ENCODE data around the gene TRPT1. TPM values are rescaled to one million over a fixed set of nuclear protein-coding genes. Genes with fewer than 3 reads are reported as not detected.
A peak's percentile ranks its signal among the peaks of the same experiment; 100 is the strongest.

Gene TRPT1
- total RNA-seq, 1 donor from 2014 or later = 53.2 TPM

DNA sequence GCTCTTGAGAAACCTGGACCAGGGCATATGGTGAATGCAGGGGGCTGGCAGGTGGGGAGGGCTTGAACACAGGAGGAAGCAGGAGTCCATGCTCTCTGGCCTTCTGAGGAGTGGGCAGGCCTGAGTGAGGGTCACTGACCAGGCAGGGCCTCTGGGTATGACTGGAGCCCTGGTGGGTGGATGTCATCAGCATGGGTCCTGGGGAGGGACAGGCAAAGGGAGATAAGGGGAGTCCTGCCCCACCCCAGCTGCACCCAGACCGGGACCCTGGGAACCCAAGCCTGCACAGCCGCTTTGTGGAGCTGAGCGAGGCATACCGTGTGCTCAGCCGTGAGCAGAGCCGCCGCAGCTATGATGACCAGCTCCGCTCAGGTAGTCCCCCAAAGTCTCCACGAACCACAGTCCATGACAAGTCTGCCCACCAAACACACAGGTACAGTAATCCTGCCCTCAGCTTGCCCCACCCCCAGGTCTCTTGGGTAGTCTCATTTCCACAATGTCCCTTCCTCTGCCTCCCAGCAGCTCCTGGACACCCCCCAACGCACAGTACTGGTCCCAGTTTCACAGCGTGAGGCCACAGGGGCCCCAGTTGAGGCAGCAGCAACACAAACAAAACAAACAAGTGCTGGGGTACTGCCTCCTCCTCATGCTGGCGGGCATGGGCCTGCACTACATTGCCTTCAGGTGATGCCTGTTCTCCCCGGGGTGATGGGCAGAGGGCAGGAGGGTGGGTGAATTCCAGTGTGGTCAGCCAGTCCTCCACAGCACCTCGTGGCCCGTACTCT is 6.4 kb upstream of the TRPT1 start:
- Histone ChIP-seq H3K27ac (ENCODE audit: low read depth, low read length) (no peak overlapping the region), H3K4me1 (ENCODE audit: control insufficient read depth in 3 of 3, insufficient read depth in 3 of 3, low read length in 3 of 3) (peaks cover 32 to 40% (median 38%) of the 10 kb centered on the region in 3 donors), H3K36me3 (ENCODE audit: control insufficient read depth in 3 of 3, insufficient read depth in 3 of 3, low read length in 3 of 3) (peaks cover 4 to 5% (median 4%) of the 10 kb centered on the region in 3 donors), H3K27me3 (ENCODE audit: control insufficient read depth in 3 of 3, insufficient read depth in 3 of 3, low read length in 3 of 3) (no peaks in the 10 kb centered on the region), H3K9ac (ENCODE audit: low read depth in 1 of 3, low read length in 3 of 3) (no peak overlapping the region), H3K4me3 (ENCODE audit: low read length in 3 of 3) (no peak overlapping the region), H3K9me3 (ENCODE audit: control insufficient read depth in 3 of 3, low read length in 3 of 3) (no peaks in the 10 kb centered on the region)

DNA sequence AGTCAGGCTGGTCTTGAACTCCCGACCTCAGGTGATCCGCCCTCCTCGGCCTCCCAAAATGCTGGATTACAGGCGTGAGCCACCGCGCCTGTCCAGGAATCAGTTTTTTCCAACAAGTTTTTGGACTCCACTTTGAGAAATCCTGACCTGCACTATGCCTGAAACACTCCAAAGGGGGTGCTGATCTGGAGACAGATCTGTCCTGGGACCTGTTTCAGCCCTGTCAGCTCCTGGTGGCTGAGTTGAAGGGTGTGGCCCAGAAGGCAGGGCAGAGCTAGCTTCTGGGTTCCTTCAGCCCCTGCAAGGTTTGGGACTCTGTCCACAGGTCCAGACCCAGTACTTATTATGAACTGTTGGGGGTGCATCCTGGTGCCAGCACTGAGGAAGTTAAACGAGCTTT is 5.6 kb upstream of the TRPT1 start:
- Histone ChIP-seq H3K9ac (ENCODE audit: low read depth in 1 of 3, low read length in 3 of 3) (peak overlapping the region in 1 of 3 donors; percentile 25), H3K9me3 (ENCODE audit: control insufficient read depth in 3 of 3, low read length in 3 of 3) (no peaks in the 10 kb centered on the region), H3K4me3 (ENCODE audit: low read length in 3 of 3) (no peak overlapping the region), H3K27ac (ENCODE audit: low read depth, low read length) (no peak overlapping the region), H3K27me3 (ENCODE audit: control insufficient read depth in 3 of 3, insufficient read depth in 3 of 3, low read length in 3 of 3) (no peaks in the 10 kb centered on the region), H3K4me1 (ENCODE audit: control insufficient read depth in 3 of 3, insufficient read depth in 3 of 3, low read length in 3 of 3) (peaks cover 40 to 49% (median 46%) of the 10 kb centered on the region in 3 donors), H3K36me3 (ENCODE audit: control insufficient read depth in 3 of 3, insufficient read depth in 3 of 3, low read length in 3 of 3) (peaks cover 0 to 5% (median 4%) of the 10 kb centered on the region in 3 donors)

DNA sequence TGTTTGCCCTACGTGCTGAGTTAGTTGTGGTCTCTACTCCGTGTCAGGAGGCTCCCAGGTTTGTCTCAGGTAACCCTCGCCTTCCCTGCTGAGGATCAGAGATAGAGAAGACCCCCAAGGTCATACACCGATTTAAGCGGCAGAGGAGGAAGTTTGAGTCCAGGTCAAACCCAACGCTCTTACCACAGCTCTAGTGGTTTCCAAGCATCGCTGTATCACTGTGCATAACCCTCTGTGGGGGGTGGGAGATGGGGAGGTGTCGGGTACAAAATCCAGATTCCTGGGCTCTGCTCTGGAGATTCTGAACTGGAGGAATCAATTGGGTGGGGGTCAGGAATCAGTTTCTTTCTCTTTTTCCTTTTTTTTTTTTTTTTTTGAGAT is 5.0 kb upstream of the TRPT1 start:
- H3K9ac ChIP-seq (ENCODE audit: low read depth in 1 of 3, low read length in 3 of 3) = peak overlapping the region; percentile 87 to 94 (median 90)
- H3K27ac ChIP-seq (ENCODE audit: low read depth, low read length) = peak overlapping the region; percentile 92
- H3K4me3 ChIP-seq (ENCODE audit: low read length in 3 of 3) = peak overlapping the region; percentile 74 to 87 (median 80)
- H3K9me3 ChIP-seq (ENCODE audit: control insufficient read depth in 3 of 3, low read length in 3 of 3) = no peaks in the 10 kb centered on the region
- peaks cover 0 to 5% (median 4%) of the 10 kb centered on the region in 3 donors for H3K36me3 ChIP-seq (ENCODE audit: control insufficient read depth in 3 of 3, insufficient read depth in 3 of 3, low read length in 3 of 3)
- no peaks in the 10 kb centered on the region for H3K27me3 ChIP-seq (ENCODE audit: control insufficient read depth in 3 of 3, insufficient read depth in 3 of 3, low read length in 3 of 3)
- peaks cover 43 to 52% (median 46%) of the 10 kb centered on the region in 3 donors for H3K4me1 ChIP-seq (ENCODE audit: control insufficient read depth in 3 of 3, insufficient read depth in 3 of 3, low read length in 3 of 3)

GRCh38 chr11:64230171-64230984 is 4.4 kb upstream of the TRPT1 start, which contains the start of gene DNAJC4:
Gene DNAJC4, plus strand, starts transcription at chr11:64230548. Its CDS starts 307 bp downstream, at chr11:64230855.
- Histone ChIP-seq H3K27me3 (ENCODE audit: control insufficient read depth in 3 of 3, insufficient read depth in 3 of 3, low read length in 3 of 3) (no peaks in the 10 kb centered on the region), H3K4me3 (ENCODE audit: low read length in 3 of 3) (peak within 1 kb of the TSS; percentile 74 to 87 (median 80)), H3K36me3 (ENCODE audit: control insufficient read depth in 3 of 3, insufficient read depth in 3 of 3, low read length in 3 of 3) (peaks cover 0 to 2% (median 0%) of the 10 kb centered on the region in 3 donors), H3K27ac (ENCODE audit: low read depth, low read length) (peak within 1 kb of the TSS; percentile 92), H3K9me3 (ENCODE audit: control insufficient read depth in 3 of 3, low read length in 3 of 3) (no peaks in the 10 kb centered on the region), H3K9ac (ENCODE audit: low read depth in 1 of 3, low read length in 3 of 3) (peak within 1 kb of the TSS; percentile 87 to 94 (median 90)), H3K4me1 (ENCODE audit: control insufficient read depth in 3 of 3, insufficient read depth in 3 of 3, low read length in 3 of 3) (peaks cover 43 to 52% (median 46%) of the 10 kb centered on the region in 3 donors)

- Histone ChIP-seq H3K9me3 (ENCODE audit: control insufficient read depth in 3 of 3, low read length in 3 of 3) (no peaks in the 10 kb centered on the region), H3K27ac (ENCODE audit: low read depth, low read length) (peak overlapping the region; percentile 92), H3K4me1 (ENCODE audit: control insufficient read depth in 3 of 3, insufficient read depth in 3 of 3, low read length in 3 of 3) (peaks cover 46 to 54% (median 47%) of the 10 kb centered on the region in 3 donors), H3K4me3 (ENCODE audit: low read length in 3 of 3) (peak overlapping the region; percentile 74 to 87 (median 80)), H3K27me3 (ENCODE audit: control insufficient read depth in 3 of 3, insufficient read depth in 3 of 3, low read length in 3 of 3) (no peaks in the 10 kb centered on the region), H3K36me3 (ENCODE audit: control insufficient read depth in 3 of 3, insufficient read depth in 3 of 3, low read length in 3 of 3) (peaks cover 0 to 3% (median 2%) of the 10 kb centered on the region in 3 donors), H3K9ac (ENCODE audit: low read depth in 1 of 3, low read length in 3 of 3) (peak overlapping the region; percentile 87 to 94 (median 90))
These were observed 3.8 kb upstream of the TRPT1 start for GRCh38 chr11:64229744-64230170.

- Histone ChIP-seq H3K36me3 (ENCODE audit: control insufficient read depth in 3 of 3, insufficient read depth in 3 of 3, low read length in 3 of 3) (peaks cover 0 to 5% (median 5%) of the 10 kb centered on the region in 3 donors), H3K27me3 (ENCODE audit: control insufficient read depth in 3 of 3, insufficient read depth in 3 of 3, low read length in 3 of 3) (no peaks in the 10 kb centered on the region), H3K9me3 (ENCODE audit: control insufficient read depth in 3 of 3, low read length in 3 of 3) (no peaks in the 10 kb centered on the region), H3K9ac (ENCODE audit: low read depth in 1 of 3, low read length in 3 of 3) (peak overlapping the region; percentile 52 to 94 (median 90)), H3K4me3 (ENCODE audit: low read length in 3 of 3) (peak overlapping the region in 2 of 3 donors; percentile 80 to 87), H3K27ac (ENCODE audit: low read depth, low read length) (peak overlapping the region; percentile 92), H3K4me1 (ENCODE audit: control insufficient read depth in 3 of 3, insufficient read depth in 3 of 3, low read length in 3 of 3) (peaks cover 52 to 59% (median 52%) of the 10 kb centered on the region in 3 donors)
These were observed 3.2 kb upstream of the TRPT1 start for GRCh38 chr11:64229090-64229743.

GRCh38 chr11:64227405-64227956 is 1.5 kb upstream of the TRPT1 start:
- H3K4me3 ChIP-seq (ENCODE audit: low read length in 3 of 3) = peak overlapping the region; percentile 90 to 97 (median 95)

DNA sequence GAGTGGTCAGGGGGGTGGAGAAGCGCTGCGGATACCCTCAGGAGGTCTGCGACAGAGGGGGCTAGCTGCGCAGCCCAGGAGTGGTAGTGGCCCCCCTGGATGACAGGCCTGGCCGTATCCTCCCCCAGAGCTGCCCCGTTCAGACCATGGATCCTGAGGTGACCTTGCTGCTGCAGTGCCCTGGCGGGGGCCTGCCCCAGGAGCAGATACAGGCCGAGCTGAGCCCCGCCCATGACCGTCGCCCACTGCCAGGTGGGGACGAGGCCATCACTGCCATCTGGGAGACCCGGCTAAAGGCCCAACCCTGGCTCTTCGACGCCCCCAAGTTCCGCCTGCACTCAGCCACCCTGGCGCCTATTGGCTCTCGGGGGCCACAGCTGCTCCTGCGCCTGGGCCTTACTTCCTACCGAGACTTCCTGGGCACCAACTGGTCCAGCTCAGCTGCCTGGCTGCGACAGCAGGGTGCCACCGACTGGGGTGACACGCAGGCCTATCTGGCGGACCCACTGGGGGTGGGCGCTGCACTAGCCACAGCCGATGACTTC is 593 bp upstream of the TRPT1 start:
- Histone ChIP-seq H3K4me3 (ENCODE audit: low read length in 3 of 3) (peak overlapping the region; percentile 90 to 97 (median 95)), H3K27ac (ENCODE audit: low read depth, low read length) (peak overlapping the region; percentile 95), H3K36me3 (ENCODE audit: control insufficient read depth in 3 of 3, insufficient read depth in 3 of 3, low read length in 3 of 3) (peaks cover 0 to 11% (median 10%) of the 10 kb centered on the region in 3 donors), H3K4me1 (ENCODE audit: control insufficient read depth in 3 of 3, insufficient read depth in 3 of 3, low read length in 3 of 3) (peaks cover 62 to 64% (median 64%) of the 10 kb centered on the region in 3 donors), H3K9ac (ENCODE audit: low read depth in 1 of 3, low read length in 3 of 3) (peak overlapping the region; percentile 98 to 99 (median 99)), H3K27me3 (ENCODE audit: control insufficient read depth in 3 of 3, insufficient read depth in 3 of 3, low read length in 3 of 3) (no peaks in the 10 kb centered on the region), H3K9me3 (ENCODE audit: control insufficient read depth in 3 of 3, low read length in 3 of 3) (no peaks in the 10 kb centered on the region)

More at GRCh38 chr11:64227405-64227956, 1.5 kb upstream of the TRPT1 start:
- H3K27ac ChIP-seq (ENCODE audit: low read depth, low read length) = peak overlapping the region; percentile 95
- no peaks in the 10 kb centered on the region for H3K9me3 ChIP-seq (ENCODE audit: control insufficient read depth in 3 of 3, low read length in 3 of 3)
- H3K4me1 ChIP-seq (ENCODE audit: control insufficient read depth in 3 of 3, insufficient read depth in 3 of 3, low read length in 3 of 3) = peaks cover 62 to 63% (median 63%) of the 10 kb centered on the region in 3 donors
- peak overlapping the region; percentile 98 to 99 (median 99) for H3K9ac ChIP-seq (ENCODE audit: low read depth in 1 of 3, low read length in 3 of 3)
- H3K36me3 ChIP-seq (ENCODE audit: control insufficient read depth in 3 of 3, insufficient read depth in 3 of 3, low read length in 3 of 3) = peaks cover 0 to 11% (median 10%) of the 10 kb centered on the region in 3 donors
- H3K27me3 ChIP-seq (ENCODE audit: control insufficient read depth in 3 of 3, insufficient read depth in 3 of 3, low read length in 3 of 3) = no peaks in the 10 kb centered on the region

Measured in skeletal muscle tissue (tissue), 4 donors.